Epithelial cell of proximal tubule (primary cell): ENCODE measurements around the gene NDUFAF5. TPM values are rescaled to one million over a fixed set of nuclear protein-coding genes. Genes with fewer than 3 reads are reported as not detected.
"Not testable (repeated sequence)": the region's sequence is repeated elsewhere in the genome, so short reads cannot be mapped to it uniquely, and the experiment has no call there.

Experiments used
- DNase-seq: peaks from one replicate; pipeline ENCODE4 v3.0.0-alpha.2; 2011; ENCODE audit warnings: low read depth
- H3K4me3 ChIP-seq: 2 replicates; pipeline ENCODE4 v1.5.1; 2011; ENCODE audit warnings: low read depth, mild to moderate bottlenecking, low read length
- total RNA-seq: library from RNA; depleted of rRNA; stranded (reverse); fragments of >200 nt; gene quantifications from 2 replicates; pipeline ENCODE4 v1.2.3, GENCODE V29; 2015
- TF ChIP-seq, protein P1 (sequence below): conservative IDR thresholded peaks from 2 replicates; pipeline ENCODE4 v1.5.1; 2012; ENCODE audit warnings: low read depth, mild to moderate bottlenecking, low read length

NDUFAF5 gene
- total RNA-seq, 1 donor from 2014 or later: 21.4 TPM

- TF ChIP-seq, protein P1, sequence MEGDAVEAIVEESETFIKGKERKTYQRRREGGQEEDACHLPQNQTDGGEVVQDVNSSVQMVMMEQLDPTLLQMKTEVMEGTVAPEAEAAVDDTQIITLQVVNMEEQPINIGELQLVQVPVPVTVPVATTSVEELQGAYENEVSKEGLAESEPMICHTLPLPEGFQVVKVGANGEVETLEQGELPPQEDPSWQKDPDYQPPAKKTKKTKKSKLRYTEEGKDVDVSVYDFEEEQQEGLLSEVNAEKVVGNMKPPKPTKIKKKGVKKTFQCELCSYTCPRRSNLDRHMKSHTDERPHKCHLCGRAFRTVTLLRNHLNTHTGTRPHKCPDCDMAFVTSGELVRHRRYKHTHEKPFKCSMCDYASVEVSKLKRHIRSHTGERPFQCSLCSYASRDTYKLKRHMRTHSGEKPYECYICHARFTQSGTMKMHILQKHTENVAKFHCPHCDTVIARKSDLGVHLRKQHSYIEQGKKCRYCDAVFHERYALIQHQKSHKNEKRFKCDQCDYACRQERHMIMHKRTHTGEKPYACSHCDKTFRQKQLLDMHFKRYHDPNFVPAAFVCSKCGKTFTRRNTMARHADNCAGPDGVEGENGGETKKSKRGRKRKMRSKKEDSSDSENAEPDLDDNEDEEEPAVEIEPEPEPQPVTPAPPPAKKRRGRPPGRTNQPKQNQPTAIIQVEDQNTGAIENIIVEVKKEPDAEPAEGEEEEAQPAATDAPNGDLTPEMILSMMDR: no peak
- DNase-seq: no peak
- no peak overlapping the region for H3K4me3 ChIP-seq
Measured at GRCh38 chr20:13745784-13746183, 39.0 kb upstream of the NDUFAF5 start.

- H3K4me3 ChIP-seq: no peak overlapping the region
- DNase-seq: no peak
Measured at GRCh38 chr20:13749811-13750210, 35.0 kb upstream of the NDUFAF5 start.

GRCh38 chr20:13753436-13754036, 31.3 kb upstream of the NDUFAF5 start:
- TF ChIP-seq, protein P1: no peak
- H3K4me3 ChIP-seq: no peak overlapping the region
- DNase-seq: no peak

More at GRCh38 chr20:13749811-13750210, 35.0 kb upstream of the NDUFAF5 start:
- TF ChIP-seq, protein P1: no peak

DNA sequence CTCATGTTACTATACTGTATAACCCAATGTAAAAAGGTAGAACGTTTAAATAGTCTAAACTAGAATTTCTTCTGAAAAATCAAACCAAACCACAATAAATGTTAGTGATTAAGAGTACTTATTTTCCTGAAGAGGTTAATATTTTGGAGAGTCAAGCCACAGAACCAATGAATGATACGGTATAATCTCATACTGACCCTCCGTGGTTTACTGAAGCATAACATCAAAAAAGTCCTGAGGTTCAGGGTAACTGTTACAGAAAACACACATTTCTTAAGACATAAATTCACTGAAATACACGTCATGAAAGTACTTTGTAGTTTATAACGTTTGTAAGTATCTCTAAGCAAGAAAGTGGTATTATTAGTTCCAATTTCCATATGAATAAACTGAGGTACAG, 29.0 kb upstream of the NDUFAF5 start:
- no peak for DNase-seq
- TF ChIP-seq, protein P1: no peak
- no peak overlapping the region for H3K4me3 ChIP-seq

GRCh38 chr20:13756551-13756950, 28.3 kb upstream of the NDUFAF5 start:
- TF ChIP-seq, protein P1: no peak
- DNase-seq: no peak

DNA sequence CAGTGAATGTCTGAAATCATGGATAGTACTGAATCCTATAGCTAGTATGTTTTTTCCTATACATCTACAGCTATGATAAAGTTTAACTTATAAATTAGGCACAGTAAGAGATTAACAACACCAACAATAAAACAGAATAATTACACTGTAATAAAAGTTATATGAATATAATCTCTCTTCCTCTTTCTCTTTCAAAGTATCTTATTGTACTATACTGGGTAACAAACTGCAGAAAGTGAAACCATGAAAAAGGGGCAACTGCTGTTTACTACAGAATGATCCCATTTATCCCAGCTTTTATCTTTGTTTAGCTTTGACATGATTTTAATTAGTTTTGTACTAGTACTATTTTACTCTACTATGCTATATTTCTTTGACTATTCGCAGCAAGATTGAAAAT, 25.9 kb upstream of the NDUFAF5 start:
- no peak for DNase-seq
- TF ChIP-seq, protein P1: no peak
- no peak overlapping the region for H3K4me3 ChIP-seq

More at GRCh38 chr20:13756551-13756950, 28.3 kb upstream of the NDUFAF5 start:
- no peak overlapping the region for H3K4me3 ChIP-seq

DNA sequence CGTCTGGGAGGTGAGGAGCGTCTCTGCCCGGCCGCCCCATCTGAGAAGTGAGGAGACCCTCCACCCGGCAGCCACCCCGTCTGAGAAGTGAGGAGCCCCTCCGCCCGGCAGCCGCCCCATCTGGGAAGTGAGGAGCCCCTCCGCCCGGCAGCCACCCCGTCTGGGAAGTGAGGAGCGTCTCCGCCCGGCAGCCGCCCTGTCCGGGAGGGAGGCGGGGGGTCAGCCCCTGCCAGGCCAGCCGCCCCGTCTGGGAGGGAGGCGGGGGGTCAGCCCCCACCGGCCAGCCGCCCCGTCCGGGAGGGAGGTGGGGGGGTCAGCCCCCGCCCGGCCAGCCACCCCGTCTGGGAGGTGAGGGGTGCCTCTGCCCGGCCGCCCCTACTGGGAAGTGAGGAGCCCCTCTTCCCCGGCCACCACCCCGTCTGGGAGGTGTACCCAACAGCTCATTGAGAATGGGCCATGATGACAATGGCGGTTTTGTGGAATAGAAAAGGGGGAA, 24.3 kb upstream of the NDUFAF5 start:
- H3K4me3 ChIP-seq, DNase-seq: not testable (repeated sequence)
